GM12878 (cell line): Measurements from ENCODE around the gene ZNF888. TPM values are rescaled to one million over a fixed set of nuclear protein-coding genes. Genes with fewer than 3 reads are reported as not detected.

Experiments
- ATAC-seq: fragments of 200-7000 bp; cut with Tn5 transposase; 3 replicates; pipeline ENCODE4 v1.9.1; 2020; ENCODE audit warnings: mild to moderate bottlenecking, moderate library complexity
- BruUV-seq: library from RNA; stranded (reverse); fragments of 400-500 nt; replicated peaks from 2 replicates; lab custom pipeline; 2021; lab: Mats Ljungman, UMichigan
- CTCF ChIA-PET: fragments of 300-600 bp; sonication (Branson Sonifier 250); formaldehyde crosslinking; extraction: SDS; loops from one replicate; lab custom pipeline; 2021; ENCODE audit warnings: inconsistent platforms; lab: Yijun Ruan, JAX
- POLR2A ChIA-PET: fragments of 350-600 bp; formaldehyde crosslinking; extraction: SDS; loops from one replicate; lab custom pipeline; 2021; ENCODE audit warnings: inconsistent platforms; lab: Charles Lee
- RAD21 ChIA-PET: fragments of 300-600 bp; sonication (Branson Sonifier 250); formaldehyde crosslinking; loops from one replicate; lab custom pipeline; 2023; ENCODE audit warnings: antibody characterized with exemption; ENCODE audit not compliant: unreplicated experiment; lab: Charles Lee
- SMC1A ChIA-PET: fragments of 300-600 bp; sonication (Branson Sonifier 250); formaldehyde crosslinking; loops from one replicate; lab custom pipeline; 2023; ENCODE audit not compliant: unreplicated experiment, uncharacterized antibody; lab: Charles Lee
- DNase-seq: peaks from one replicate; pipeline ENCODE4 v3.0.0-alpha.2; 2011; ENCODE audit warnings: low read depth, low spot score
- FAIRE-seq: peaks from 3 replicates; lab custom pipeline; 2011; peaks lifted over from hg19 to GRCh38; lab: Jason Lieb, UNC
- H2AFZ ChIP-seq: 2 replicates; pipeline ENCODE4 v1.6.0; 2011; ENCODE audit warnings: low read depth, low read length, control low read depth; ENCODE audit not compliant: control insufficient read depth
- H3K27ac ChIP-seq: 2 replicates; pipeline ENCODE4 v1.5.1; 2011; ENCODE audit warnings: control low read depth; ENCODE audit not compliant: control insufficient read depth, insufficient read depth
- H3K27me3 ChIP-seq, 2 experiments: replicated peaks in 1 of 2; 2 replicates each; pipeline versions ENCODE4 v1.6.0 to v1.6.1; 2011; ENCODE audit warnings: low read length in 1 of 2; ENCODE audit not compliant: control insufficient read depth in 2 of 2, insufficient read depth in 2 of 2
- H3K36me3 ChIP-seq, 2 experiments: 2 replicates each; pipeline ENCODE4 v1.5.1; 2011; ENCODE audit warnings: low read length in 1 of 2; ENCODE audit not compliant: control insufficient read depth in 2 of 2, insufficient read depth in 2 of 2
- H3K4me1 ChIP-seq: 2 replicates; pipeline ENCODE4 v1.6.1; 2011; ENCODE audit warnings: mild to moderate bottlenecking, low read length, moderate library complexity, mixed read lengths; ENCODE audit not compliant: control insufficient read depth, insufficient read depth
- H3K4me2 ChIP-seq: 2 replicates; pipeline ENCODE4 v1.6.0; 2011; ENCODE audit warnings: control low read depth; ENCODE audit not compliant: control insufficient read depth, insufficient read depth
- H3K4me3 ChIP-seq: fragments of 200-600 bp; sonication (generic); 2 replicates; pipeline ENCODE4 v1.5.1; 2016
- H3K79me2 ChIP-seq: 2 replicates; pipeline ENCODE4 v1.6.0; 2011; ENCODE audit warnings: low read length; ENCODE audit not compliant: control insufficient read depth, insufficient read depth
- H3K9ac ChIP-seq: 2 replicates; pipeline ENCODE4 v1.8.0; 2011; ENCODE audit warnings: low read length, control low read depth, mixed read lengths; ENCODE audit not compliant: control insufficient read depth, insufficient read depth
- H3K9me3 ChIP-seq: replicated peaks from 3 replicates; pipeline ENCODE4 v1.5.1; 2011; ENCODE audit warnings: mild to moderate bottlenecking, low read length; ENCODE audit not compliant: control insufficient read depth, insufficient read depth
- H4K20me1 ChIP-seq: 2 replicates; pipeline ENCODE4 v1.6.0; 2011; ENCODE audit not compliant: control insufficient read depth, insufficient read depth
- CHD1 ChIP-seq: IDR thresholded peaks from 2 replicates; pipeline ENCODE4 v1.6.1; 2012; ENCODE audit warnings: low read depth, low read length, improper control_type of control experiment
- KLF5 ChIP-seq: fragments of 450-650 bp; IDR thresholded peaks from 2 replicates; pipeline ENCODE4 v1.6.1; 2014; ENCODE audit warnings: mild to moderate bottlenecking; ENCODE audit not compliant: partially characterized antibody
- TAF1 ChIP-seq: IDR thresholded peaks from 2 replicates; pipeline ENCODE4 v1.6.1; 2011; ENCODE audit warnings: mild to moderate bottlenecking, low read depth, low read length, borderline replicate concordance
- TARDBP ChIP-seq: IDR thresholded peaks from 2 replicates; pipeline ENCODE4 v1.6.1; 2016; ENCODE audit warnings: borderline replicate concordance
- WGBS: methylation state at CpG from one replicate; pipeline ENCODE4 v1.1.6; 2016; ENCODE audit warnings: low lambda C conversion rate; ENCODE audit not compliant: insufficient replicate concordance, insufficient coverage; ENCODE audit errors: missing lambda C conversion rate; 5-methylcytosine and 5-hydroxymethylcytosine counted together
- in situ Hi-C: fragments of 300-500 bp; cut with MboI; formaldehyde crosslinking; loops from 9 replicates; pipeline ENCODE4 v1.14.3; 2018; ENCODE audit warnings: mixed read lengths
- intact Hi-C: fragments of 100-400 bp; cut with micrococcal nuclease; formaldehyde crosslinking; loops from one replicate; pipeline ENCODE4 v1.14.2; 2022; ENCODE audit not compliant: unreplicated experiment
- polyA plus RNA-seq, 11 experiments: library from polyadenylated mRNA; depleted of rRNA in 4 of 11; unstranded in 6 of 11; stranded (reverse) in 5 of 11; fragments of >200 nt; fragmentation: Nextera tagmentation in 4 of 11; fragmentation: Illumina TruSeq in 1 of 11; extraction: Ambion mirVana in 4 of 11; extraction: Trizol in 1 of 11; gene quantifications; 1 replicate in 1 of 11; 2 replicates in 10 of 11; pipeline versions ENCODE4 v1.2.1 to v1.2.3, GENCODE V29; 2011 to 2016; ENCODE audit warnings: inconsistent platforms in 2 of 11, missing spikeins in 2 of 11, low read depth in 1 of 11
- total RNA-seq, 4 experiments: library from RNA; depleted of rRNA in 3 of 4; stranded (reverse); fragments of >200 nt in 3 of 4; fragmentation: Illumina TruSeq in 1 of 4; extraction: Trizol in 1 of 4; gene quantifications; 2 replicates each; pipeline versions ENCODE4 v1.2.1 to v1.2.3, GENCODE V29; 2013 to 2021
- TF ChIP-seq, protein P1 (sequence below): fragments of 450-650 bp; IDR thresholded peaks from 2 replicates; pipeline ENCODE4 v1.6.1; 2018; ENCODE audit warnings: mild to moderate bottlenecking, low read depth, moderate library complexity; ENCODE audit not compliant: partially characterized antibody
- TF ChIP-seq, protein P2 (sequence below): fragments of 450-650 bp; IDR thresholded peaks from 2 replicates; pipeline ENCODE4 v1.6.1; 2017; ENCODE audit warnings: low read depth, mild to moderate bottlenecking, moderate library complexity
- TF ChIP-seq, protein P3 (sequence below): fragments of 450-650 bp; IDR thresholded peaks from 2 replicates; pipeline ENCODE4 v1.6.1; 2016; ENCODE audit warnings: mild to moderate bottlenecking

The ZNF888 gene
- total and polyA plus RNA-seq, 10 of the 15 experiments (the other 5 are each of a cell fraction or from before 2014, with no cell fraction given) = 0.26 to 4.3 (median 2.7) TPM

DNA sequence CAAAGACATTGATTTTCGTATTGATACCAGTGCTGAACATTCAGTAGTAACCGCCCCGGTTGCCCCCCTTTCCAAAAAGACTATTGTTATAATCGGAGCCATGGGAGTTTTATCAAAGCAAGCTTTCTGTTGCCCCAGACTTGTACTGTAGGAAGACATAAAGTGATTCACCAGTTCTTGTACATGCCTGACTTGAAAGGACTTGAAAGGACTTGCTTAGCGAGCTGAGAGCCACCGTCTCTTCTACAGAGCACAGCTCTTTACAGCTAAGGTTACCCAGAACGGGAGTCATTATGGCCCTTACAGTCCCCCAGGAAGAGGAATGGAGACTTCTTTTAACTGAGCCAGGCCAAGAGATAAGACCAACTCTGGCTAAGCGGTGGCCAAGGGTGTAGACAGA, 34.4 kb upstream of the ZNF888 start:
- DNase-seq (no peak), FAIRE-seq (no peak), ATAC-seq (no peak)
- ChIA-PET CTCF (no interaction called here), RAD21 (no interaction called here), POLR2A (no interaction called here), SMC1A (no interaction called here)
- H3K27ac ChIP-seq = no peak overlapping the region
- H3K4me3 ChIP-seq = no peak overlapping the region
- BruUV-seq = no TSS peak
- no peak overlapping the region for H3K4me2 ChIP-seq
- in situ Hi-C loops = no loop called here
- no peaks in the 10 kb centered on the region for H3K27me3 ChIP-seq
- no peaks in the 10 kb centered on the region for H4K20me1 ChIP-seq
- H3K36me3 ChIP-seq = peaks cover 3 to 24% of the 10 kb centered on the region in 2 experiments
- WGBS = 93% methylated on average over 8 of the region's 8 CpGs
- TF ChIP-seq TARDBP (no peak), CHD1 (no peak), TAF1 (no peak), KLF5 (no peak)
- TF ChIP-seq, protein P1, sequence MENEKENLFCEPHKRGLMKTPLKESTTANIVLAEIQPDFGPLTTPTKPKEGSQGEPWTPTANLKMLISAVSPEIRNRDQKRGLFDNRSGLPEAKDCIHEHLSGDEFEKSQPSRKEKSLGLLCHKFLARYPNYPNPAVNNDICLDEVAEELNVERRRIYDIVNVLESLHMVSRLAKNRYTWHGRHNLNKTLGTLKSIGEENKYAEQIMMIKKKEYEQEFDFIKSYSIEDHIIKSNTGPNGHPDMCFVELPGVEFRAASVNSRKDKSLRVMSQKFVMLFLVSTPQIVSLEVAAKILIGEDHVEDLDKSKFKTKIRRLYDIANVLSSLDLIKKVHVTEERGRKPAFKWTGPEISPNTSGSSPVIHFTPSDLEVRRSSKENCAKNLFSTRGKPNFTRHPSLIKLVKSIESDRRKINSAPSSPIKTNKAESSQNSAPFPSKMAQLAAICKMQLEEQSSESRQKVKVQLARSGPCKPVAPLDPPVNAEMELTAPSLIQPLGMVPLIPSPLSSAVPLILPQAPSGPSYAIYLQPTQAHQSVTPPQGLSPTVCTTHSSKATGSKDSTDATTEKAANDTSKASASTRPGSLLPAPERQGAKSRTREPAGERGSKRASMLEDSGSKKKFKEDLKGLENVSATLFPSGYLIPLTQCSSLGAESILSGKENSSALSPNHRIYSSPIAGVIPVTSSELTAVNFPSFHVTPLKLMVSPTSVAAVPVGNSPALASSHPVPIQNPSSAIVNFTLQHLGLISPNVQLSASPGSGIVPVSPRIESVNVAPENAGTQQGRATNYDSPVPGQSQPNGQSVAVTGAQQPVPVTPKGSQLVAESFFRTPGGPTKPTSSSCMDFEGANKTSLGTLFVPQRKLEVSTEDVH = no peak
- TF ChIP-seq, protein P2, sequence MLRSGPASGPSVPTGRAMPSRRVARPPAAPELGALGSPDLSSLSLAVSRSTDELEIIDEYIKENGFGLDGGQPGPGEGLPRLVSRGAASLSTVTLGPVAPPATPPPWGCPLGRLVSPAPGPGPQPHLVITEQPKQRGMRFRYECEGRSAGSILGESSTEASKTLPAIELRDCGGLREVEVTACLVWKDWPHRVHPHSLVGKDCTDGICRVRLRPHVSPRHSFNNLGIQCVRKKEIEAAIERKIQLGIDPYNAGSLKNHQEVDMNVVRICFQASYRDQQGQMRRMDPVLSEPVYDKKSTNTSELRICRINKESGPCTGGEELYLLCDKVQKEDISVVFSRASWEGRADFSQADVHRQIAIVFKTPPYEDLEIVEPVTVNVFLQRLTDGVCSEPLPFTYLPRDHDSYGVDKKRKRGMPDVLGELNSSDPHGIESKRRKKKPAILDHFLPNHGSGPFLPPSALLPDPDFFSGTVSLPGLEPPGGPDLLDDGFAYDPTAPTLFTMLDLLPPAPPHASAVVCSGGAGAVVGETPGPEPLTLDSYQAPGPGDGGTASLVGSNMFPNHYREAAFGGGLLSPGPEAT = no peak
- TF ChIP-seq, protein P3, sequence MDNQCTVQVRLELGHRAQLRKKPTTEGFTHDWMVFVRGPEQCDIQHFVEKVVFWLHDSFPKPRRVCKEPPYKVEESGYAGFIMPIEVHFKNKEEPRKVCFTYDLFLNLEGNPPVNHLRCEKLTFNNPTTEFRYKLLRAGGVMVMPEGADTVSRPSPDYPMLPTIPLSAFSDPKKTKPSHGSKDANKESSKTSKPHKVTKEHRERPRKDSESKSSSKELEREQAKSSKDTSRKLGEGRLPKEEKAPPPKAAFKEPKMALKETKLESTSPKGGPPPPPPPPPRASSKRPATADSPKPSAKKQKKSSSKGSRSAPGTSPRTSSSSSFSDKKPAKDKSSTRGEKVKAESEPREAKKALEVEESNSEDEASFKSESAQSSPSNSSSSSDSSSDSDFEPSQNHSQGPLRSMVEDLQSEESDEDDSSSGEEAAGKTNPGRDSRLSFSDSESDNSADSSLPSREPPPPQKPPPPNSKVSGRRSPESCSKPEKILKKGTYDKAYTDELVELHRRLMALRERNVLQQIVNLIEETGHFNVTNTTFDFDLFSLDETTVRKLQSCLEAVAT = no peak
- no peaks in the 10 kb centered on the region for H3K4me1 ChIP-seq
- H3K9ac ChIP-seq = no peak overlapping the region
- intact Hi-C loops = no loop called here
- peaks cover 11% of the 10 kb centered on the region for H3K79me2 ChIP-seq
- H2AFZ ChIP-seq = no peak overlapping the region
- peaks cover 45% of the 10 kb centered on the region for H3K9me3 ChIP-seq
